HG03066 (cell line): ENCODE results near the gene SERGEF.

Experiments
- ATAC-seq: cut with Tn5 transposase; IDR thresholded peaks from one replicate; pipeline ENCODE4 v1.9.1; 2021; ENCODE audit warnings: low read depth; ENCODE audit not compliant: unreplicated experiment

SERGEF gene

DNA sequence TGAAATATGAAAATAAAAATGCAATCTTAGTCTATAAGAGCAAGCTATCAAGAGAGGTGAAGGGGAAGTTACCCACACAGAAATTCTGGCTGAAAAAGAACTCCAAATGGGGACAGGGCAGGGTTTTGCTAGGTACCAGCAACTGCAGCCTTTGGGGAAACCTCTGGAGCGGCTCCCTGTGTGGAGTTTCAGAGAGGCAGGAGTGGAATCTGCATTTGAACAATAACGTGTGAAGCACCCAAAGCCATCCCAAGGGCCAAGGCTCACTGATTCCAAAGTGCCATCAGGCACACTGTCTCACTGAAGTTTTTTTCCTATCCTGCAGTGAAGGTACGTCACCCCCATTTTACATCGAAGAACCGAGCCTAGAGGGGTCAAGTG, 190.5 kb downstream of the SERGEF start:
- ATAC-seq = no peak

DNA sequence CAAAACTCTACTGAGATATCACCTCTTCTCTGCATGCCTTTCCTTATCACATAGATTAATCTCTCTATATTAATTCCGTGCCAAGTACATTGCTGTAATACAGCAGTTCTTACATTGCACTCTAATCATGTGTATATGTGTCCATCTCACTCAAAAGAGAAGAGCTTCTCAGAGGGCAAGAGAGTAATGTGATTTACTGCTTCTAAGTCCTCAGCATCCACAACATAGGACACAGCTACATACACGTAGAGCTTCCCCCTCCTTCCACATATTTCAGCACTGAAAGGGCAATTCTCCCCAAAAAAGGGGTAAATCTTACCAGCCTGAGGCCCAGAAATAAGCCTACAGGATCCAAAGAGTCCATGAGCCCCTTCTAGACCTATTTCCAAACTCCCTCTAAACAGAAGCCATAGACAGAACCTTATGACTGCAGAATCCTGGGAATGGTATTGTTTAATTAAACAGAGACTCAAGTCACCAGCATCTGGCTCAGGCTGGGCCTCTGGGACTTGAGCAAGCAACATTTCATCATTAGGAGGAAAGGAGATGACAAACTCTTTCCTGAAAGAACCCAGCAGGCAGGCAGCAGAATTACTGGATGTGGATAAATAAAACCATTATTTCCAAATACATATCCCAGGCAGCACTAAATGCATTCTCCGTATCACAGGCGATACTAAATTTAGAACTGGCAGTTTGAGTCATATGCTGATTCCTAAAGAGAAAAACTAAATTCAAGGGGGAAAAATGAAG, 191.0 kb downstream of the SERGEF start:
- ATAC-seq = no peak

DNA sequence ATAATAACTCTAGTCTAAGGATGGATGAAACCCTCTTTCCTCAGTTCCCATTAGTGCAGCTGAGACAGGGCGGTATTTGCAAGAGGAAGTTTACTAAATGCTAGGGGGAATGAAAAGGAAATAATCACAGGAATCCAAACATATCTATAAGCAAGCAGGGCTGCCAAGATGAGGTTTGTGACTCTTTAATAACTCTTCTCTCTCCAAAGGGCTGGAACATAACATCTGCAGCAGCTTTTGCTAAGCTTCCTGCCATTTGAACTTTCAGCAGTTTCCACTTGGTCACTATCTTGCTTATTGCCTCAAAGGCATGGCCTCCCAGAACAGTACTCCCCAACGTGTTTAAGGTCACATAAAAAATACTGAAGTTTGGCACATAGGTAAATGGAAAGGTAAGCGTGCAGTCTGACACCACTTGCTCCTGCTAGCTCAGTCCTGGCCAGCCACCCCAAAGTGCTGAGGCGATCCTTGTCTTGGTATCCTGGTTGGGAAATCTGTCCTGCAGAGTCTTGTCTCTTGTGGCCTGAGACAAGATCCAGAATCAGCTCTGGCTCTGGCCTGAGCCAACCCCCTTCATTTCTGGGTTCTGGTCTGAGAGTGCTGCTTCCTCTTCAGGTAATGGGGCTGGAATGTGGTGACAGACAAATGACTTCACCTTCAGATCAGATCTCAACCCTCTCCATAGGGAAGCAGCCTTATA, 196.5 kb downstream of the SERGEF start:
- ATAC-seq = no peak

DNA sequence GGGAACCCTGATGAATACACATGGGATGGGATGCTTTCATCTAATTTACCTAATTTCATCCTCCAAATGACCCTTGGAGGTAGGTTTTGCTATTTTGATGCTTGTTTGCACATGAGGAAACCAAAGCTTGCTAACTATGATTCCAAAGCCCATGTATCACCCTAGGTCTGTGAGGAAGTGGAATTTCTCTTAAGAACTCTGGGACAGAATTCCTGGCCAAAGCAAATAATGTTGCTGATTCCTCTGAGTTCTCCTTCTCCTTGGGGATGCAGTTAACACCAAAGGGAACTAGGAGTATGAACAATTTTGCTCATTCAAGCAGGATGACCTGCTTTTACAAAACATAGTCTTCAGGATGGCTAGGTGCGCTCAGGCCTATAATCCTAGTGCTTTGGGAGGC, 198.3 kb downstream of the SERGEF start:
- no peak for ATAC-seq

DNA sequence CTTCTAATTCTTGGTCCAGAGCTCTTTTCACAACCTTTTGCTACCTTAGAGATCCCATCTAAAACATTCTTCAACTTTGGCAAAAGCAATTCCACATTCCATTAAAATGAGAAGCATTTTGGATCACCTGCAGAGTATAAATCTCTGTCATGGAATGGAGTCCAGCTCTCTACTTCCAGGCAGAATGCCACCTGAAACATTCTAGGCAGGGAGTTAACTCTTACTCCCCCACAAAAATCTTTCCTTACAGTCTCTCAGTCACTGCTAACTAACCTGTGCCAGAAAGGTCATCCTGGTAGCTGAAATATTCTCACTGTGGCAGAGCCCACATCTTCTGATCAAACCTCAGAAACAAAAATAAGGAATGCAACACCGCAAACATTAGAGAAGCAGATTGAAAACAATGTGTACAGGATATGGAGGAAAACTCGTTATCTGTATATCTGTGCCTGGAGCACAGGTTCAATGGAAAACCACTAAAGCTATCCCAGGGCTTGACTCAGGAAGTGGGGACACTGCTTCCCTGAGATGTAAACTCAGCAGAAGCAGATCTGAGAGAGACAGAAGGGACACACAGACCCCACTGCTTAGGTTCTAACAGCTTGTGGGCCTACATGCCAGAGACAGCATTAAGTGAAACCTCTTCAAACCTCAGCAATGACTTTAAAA, 199.3 kb downstream of the SERGEF start:
- no peak for ATAC-seq

DNA sequence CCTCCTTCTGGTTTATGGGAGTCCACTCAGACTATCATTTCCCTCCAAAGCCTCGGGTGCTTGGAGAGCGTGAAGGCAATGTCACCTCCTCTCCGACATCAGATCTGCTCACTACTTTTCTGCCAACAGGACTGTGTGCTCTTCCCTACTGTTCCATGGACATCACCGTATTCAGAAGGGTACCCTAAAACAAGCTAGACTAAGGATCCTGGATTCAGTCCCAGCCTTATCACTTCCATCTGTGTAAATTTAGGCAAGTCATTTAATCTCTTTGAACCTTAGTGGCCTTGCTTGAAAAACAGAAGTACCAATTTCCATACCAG, 200.0 kb downstream of the SERGEF start:
- no peak for ATAC-seq

DNA sequence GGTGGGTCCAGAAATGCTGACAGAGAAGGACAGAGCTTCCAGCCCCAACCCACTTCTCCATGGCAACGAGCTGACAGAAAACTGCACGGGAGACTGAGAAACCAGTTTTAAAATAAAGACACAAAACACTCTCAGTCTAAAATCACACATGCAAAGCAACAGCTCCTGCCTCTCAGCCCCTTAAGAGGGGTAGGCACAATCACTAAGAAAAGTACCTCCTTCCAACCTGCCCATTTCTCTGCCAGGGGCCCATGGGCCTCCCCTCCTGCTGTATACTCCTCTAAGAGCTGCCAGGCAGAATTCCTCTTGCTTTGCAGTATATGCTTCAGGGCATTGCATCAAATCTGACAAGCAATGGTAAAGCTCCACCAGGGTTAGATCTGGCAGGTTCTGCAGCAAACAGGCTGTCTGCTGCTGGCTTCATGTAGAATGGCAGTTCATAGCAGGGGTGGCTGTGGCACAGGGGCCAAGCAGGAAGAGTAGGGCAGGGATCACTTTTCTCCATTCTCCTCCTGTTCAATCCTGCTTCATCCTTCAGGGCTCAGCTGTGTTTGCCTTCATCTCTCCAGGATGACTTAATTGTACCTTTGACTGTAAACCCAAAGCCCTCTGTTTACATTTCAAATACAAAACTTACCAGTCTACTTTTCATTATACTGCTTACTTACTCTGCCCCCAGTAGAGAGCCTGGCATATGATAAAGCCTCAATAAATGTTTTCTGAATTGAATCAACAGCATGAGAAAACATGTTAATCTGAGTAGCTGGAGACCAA, 200.6 kb downstream of the SERGEF start:
- ATAC-seq = no peak

DNA sequence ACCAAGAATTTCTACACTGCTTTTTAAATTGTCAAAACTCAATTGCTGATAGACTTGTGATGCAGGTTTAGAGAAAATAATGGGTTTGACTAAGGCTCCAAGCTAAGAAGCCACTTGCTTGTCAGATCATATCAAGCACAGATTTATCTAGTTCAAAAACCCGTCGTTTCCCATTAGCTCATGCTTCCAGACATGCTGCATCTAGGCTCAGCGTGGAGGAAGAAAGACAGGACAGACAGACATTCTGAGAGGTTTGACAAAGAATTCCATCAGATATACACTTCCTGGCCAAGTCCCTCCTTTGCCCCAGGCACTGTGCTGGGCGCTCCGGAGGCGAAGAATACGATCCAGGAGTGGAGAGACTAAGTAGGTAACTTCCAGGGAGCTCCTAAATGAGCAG, 201.5 kb downstream of the SERGEF start:
- no peak for ATAC-seq

DNA sequence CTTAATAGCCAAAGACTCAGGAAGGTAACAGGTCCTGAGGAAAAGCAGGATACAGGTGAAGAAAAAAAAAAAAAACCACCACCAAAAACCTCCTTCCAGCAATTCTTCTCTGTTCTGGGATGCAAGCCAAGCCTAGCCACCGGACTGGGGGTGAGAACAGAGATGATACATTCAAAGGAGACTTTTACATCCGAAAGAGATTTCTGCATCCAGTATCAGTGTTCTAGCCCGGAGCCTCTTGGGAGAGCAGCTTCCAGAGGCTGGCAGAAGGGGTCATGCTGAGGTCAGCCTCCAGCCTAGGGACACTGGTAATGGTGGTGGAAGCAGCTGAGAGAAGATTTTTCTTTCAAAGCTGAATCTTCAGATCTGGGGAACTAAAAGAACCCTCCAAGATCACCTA, 202.1 kb downstream of the SERGEF start:
- no peak for ATAC-seq

DNA sequence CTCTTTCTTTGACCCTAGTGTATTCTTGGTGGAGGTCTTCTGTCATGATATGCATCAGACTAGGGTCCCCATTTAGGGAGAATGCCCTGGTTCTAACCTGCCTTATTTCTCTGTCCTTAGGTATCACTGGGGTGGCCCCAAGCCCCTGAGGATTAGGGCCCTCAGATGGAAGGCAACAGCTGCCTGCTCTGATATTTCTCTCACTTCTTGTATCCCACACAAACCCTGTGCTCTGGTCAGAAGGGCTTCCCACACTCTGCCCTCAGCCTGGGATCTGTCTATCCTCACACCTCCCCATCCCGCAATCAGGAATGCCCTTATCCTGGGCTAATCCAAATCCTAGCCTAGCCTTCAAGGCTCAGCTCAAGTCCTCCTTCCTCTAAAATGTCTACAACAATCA, 202.8 kb downstream of the SERGEF start:
- no peak for ATAC-seq

DNA sequence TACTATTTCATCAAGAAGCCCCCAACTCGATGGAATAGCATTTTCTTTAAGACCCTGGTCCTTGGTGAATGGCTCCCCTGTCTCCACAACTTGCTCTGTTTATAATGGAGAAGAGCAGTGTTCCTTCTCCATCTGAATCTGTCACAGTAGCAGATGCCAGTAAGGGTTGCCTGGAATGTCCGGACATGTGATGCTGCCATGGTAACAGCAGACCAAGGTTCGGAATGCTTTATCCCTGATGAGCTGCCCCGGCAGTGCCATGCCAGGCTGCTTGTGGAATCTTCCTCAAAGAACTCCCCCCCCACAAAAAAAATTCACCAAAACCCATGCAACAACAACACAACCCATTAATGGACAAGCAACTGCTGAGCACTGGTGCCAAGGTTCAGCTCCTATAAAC, 205.8 kb downstream of the SERGEF start:
- ATAC-seq = no peak

DNA sequence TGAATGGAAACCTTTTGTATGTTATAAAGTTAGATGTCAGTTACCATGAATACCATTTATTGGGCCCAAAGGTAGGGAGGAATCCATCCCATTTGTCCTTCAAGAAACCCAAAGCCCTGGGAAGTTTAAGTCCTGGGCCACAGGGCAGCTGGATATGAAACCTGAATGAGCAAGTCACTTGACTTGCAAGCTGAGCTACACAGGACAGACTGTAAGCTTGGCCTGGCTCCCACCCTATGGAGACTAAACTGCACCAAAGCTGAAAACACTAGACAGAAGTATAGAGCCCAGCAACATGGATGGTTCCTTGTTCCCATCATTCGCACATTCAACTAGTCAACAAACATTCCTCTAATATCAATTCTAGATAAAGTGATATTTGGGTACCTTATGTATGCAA, 207.0 kb downstream of the SERGEF start:
- ATAC-seq = no peak

DNA sequence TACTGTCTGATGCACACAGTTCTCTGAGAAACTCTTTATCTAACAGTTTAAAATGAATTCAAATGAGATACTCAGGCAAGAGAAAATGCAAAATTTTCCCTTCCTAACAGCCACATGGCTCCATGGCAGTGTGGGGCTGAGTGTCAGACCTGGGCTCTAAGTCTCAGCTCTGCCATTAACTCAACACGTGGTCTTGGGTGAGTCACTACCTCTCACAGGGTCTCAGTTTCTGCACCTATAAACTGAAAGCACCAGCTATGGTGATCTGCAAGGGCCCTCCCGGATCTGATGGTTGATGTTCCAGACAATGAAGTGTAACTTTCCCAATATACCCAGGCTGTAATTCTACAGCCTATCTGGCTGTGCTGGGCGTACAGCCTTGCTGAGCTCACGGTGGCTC, 207.8 kb downstream of the SERGEF start:
- no peak for ATAC-seq

DNA sequence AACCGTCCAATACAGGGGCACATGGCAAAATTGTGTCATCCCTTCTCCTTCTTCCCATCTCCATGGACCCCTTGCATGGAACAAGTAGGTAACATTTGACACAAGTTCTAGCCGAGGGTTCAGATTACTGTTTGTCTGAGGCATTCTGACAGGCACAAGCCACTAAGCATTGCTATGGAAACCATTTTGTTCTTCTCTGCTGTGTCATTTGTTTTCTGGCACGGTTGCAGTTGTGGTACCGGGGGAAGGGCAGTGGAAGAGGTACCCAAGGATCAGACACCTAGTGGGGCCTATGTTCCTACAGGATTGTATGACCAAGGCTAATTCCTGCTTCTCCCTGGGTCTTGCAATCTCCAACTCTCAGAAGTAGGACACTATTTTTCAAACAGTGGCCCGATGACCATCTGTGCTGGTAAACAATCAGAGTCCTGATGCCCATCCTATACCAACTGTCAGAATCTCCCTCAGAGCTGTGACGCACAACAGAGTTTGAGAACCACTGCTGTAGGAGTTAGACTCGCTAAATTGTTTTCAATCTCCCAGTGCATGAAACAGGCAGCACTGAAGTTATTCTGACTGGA, 209.0 kb downstream of the SERGEF start:
- ATAC-seq = no peak

DNA sequence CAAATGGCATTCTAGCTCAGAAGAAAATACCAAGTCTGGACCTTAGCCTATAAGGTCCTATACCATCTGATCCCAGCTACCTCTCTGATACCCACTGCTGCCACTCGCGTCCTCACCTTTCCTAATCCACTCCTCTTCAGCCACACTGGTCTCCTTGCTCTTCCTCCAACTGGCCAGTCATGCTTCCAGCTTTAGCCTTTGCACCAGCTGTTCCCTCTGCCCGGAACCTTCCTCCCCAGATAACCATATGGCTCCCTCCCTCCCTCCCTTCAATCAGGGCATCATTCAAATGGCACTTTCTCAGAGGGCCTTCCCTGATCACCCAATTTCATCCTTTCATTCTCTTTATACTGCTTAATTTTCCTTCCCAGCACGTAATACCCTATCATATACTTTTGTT, 210.4 kb downstream of the SERGEF start:
- ATAC-seq = no peak

DNA sequence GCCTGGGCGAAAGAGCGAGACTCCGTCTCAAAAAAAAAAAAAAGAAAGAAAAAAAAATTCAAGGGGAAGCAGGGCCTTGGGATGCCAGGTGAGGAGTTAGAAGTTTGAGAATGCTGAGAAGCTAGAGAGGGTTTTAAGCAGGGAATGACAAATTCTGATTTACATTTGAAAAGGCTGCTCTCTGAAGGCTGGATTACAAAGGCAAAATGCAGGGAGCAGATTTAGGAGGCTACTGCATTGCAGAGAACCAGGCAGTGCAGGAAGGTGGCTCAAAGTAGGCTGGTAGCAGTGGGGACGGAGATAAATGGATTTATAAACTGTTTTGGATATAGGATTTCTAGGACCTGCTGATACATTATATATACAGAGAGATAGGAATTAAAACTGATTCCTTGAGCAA, 211.7 kb downstream of the SERGEF start:
- ATAC-seq = no peak

DNA sequence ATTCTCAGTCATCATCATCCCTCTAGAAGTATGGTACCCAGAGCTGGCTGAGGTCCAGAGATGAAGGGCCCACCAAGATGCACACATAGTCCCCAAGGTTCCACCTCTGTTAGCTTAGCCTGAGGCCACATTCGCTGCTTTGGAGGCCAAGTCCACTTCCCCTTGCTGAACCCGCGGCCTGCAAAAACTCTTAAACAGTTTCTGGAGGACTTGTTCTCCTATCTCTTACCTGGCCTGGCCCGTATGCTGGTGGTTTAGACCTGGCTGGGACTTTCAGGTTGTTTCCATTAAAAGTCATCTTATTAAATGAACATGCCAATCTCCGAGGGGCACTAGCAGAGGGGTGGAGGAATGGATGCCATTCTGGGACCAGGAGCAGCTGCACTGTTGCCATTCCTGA, 213.7 kb downstream of the SERGEF start:
- no peak for ATAC-seq

DNA sequence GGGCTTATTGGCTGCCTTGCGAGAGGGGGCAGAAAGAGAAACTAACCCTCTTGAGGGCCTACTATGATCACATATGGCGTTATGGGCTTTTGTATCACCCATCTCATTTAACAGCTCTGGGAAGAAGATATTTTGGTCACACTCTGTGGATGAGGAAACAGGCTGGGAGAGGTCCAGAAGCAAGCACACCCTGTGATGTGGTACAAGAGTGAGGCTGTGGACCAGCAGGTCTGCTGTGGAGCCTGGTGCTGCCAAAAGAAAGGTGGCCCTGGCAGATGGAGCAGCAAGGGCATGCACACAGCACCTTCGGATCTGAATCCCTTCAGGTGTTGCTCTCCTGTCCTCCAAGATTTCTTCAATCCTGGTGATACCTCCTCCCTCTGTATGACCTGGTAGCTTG, 214.1 kb downstream of the SERGEF start:
- ATAC-seq = no peak

DNA sequence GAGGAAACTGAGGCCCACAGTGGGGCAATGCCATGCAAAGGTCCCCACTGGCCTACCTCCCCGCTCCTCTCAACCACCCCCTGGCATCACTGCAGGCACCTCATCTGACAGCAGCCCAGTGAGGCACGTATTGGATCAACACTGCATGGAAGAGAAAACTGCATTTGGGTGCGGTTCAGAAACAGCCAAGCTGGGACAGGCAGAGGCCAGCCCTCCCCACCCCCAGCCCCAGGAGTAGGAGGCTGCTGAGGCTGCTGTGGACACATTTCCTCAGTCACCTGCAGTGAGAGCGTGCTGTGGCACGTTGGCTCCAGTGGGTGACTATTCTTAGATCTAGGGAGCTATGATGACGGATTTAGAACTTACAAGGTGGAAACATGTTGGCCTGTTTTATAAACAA, 214.6 kb downstream of the SERGEF start:
- no peak for ATAC-seq

DNA sequence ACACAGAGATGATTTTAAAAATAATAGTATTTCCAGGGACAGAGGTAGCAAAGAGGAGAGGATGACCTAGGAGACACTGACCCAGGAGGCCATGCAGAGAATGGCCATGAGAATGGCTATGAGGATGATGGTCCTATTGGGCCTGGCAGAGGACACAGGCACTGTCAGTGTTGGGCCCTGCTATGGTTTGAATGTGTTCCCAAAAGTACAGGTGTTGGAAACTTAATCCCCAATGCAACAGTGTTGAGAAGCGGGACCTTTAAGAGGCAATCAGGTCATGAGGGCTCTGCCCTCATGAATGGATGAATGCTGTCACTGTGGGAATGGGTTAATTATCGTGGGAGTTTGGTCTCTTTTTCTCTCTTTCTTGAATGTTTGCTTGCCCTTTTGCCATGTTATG, 216.7 kb downstream of the SERGEF start:
- no peak for ATAC-seq

DNA sequence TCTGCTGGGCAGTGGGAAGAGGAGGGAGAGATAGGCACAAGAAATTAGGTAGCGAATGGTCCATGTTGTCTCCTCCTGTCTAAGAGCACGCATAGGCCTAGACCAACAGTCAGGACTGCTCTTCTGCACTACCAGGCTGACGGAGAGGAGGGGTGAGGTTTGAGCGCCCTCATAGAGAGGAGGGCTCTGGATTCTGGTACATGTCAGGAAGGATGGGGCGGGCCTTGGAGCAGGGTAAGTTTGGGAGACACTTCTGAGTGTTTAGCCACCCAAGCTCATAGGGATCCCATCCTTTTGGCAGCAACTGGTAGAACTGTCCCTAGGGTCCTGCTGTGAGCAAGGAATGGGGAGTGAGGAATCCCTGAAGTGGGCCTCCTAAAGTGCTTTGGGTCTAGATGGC, 217.9 kb downstream of the SERGEF start:
- no peak for ATAC-seq
